ENCODE results near the gene GBE1. TPM values are rescaled to one million over a fixed set of nuclear protein-coding genes. Genes with fewer than 3 reads are reported as not detected.
"Not testable (repeated sequence)": the region's sequence is repeated elsewhere in the genome, so short reads cannot be mapped to it uniquely, and the experiment has no call there.

Gene GBE1
- total RNA-seq, 1 donor from 2014 or later, result 33.7 TPM

GRCh38 chr3:81753416-81754027 is 7.9 kb downstream of the GBE1 start:
- intact Hi-C loops (cut with micrococcal nuclease), result no loop called here

- intact Hi-C loops (cut with micrococcal nuclease), result no loop called here
Observed at GRCh38 chr3:81752604-81753003, 8.8 kb downstream of the GBE1 start.

- intact Hi-C loops (cut with micrococcal nuclease), result no loop called here
Observed at GRCh38 chr3:81749265-81749664, 12.2 kb downstream of the GBE1 start.

GRCh38 chr3:81747280-81747679 is 14.2 kb downstream of the GBE1 start:
- intact Hi-C loops (cut with micrococcal nuclease), result not testable (repeated sequence)

- intact Hi-C loops (cut with micrococcal nuclease), result no loop called here
Observed at GRCh38 chr3:81744366-81744765, 17.1 kb downstream of the GBE1 start.

- intact Hi-C loops (cut with micrococcal nuclease), result no loop called here
Observed at GRCh38 chr3:81743096-81744025, 18.1 kb downstream of the GBE1 start.

GRCh38 chr3:81742581-81742980 is 18.9 kb downstream of the GBE1 start:
- intact Hi-C loops (cut with micrococcal nuclease), result no loop called here

GRCh38 chr3:81741216-81741615 is 20.2 kb downstream of the GBE1 start:
- intact Hi-C loops (cut with micrococcal nuclease), result no loop called here

GRCh38 chr3:81740731-81741130 is 20.7 kb downstream of the GBE1 start:
- intact Hi-C loops (cut with micrococcal nuclease), result no loop called here

- intact Hi-C loops (cut with micrococcal nuclease), result no loop called here
Observed at GRCh38 chr3:81735334-81735733, 26.1 kb downstream of the GBE1 start.

- intact Hi-C loops (cut with micrococcal nuclease), result no loop called here
Observed at GRCh38 chr3:81734742-81735141, 26.7 kb downstream of the GBE1 start.

GRCh38 chr3:81732642-81733041 is 28.8 kb downstream of the GBE1 start:
- intact Hi-C loops (cut with micrococcal nuclease), result no loop called here

GRCh38 chr3:81728766-81729544 is 32.5 kb downstream of the GBE1 start:
- intact Hi-C loops (cut with micrococcal nuclease), result no loop called here

GRCh38 chr3:81726735-81727134 is 34.7 kb downstream of the GBE1 start:
- intact Hi-C loops (cut with micrococcal nuclease), result no loop called here

GRCh38 chr3:81726132-81726531 is 35.3 kb downstream of the GBE1 start:
- intact Hi-C loops (cut with micrococcal nuclease), result no loop called here

GRCh38 chr3:81723732-81724313 is 37.6 kb downstream of the GBE1 start:
- intact Hi-C loops (cut with micrococcal nuclease), result no loop called here

- intact Hi-C loops (cut with micrococcal nuclease), result no loop called here
Observed at GRCh38 chr3:81718311-81718710, 43.1 kb downstream of the GBE1 start.

- intact Hi-C loops (cut with micrococcal nuclease), result no loop called here
Observed at GRCh38 chr3:81716870-81717509, 44.5 kb downstream of the GBE1 start.

- intact Hi-C loops (cut with micrococcal nuclease), result no loop called here
Observed at GRCh38 chr3:81713031-81713430, 48.4 kb downstream of the GBE1 start.

GRCh38 chr3:81709606-81710005 is 51.8 kb downstream of the GBE1 start:
- intact Hi-C loops (cut with micrococcal nuclease), result no loop called here

- intact Hi-C loops (cut with micrococcal nuclease), result no loop called here
Observed at GRCh38 chr3:81707996-81708395, 53.4 kb downstream of the GBE1 start.
